Esophagus squamous epithelium (tissue), 5 donors: ENCODE data around the gene GAS2L1. TPM values are rescaled to one million over a fixed set of nuclear protein-coding genes. Genes with fewer than 3 reads are reported as not detected.
"Not testable (repeated sequence)": the region's sequence is repeated elsewhere in the genome, so short reads cannot be mapped to it uniquely, and the experiment has no call there.

Experiments used
- DNase-seq: peaks from one replicate; lab custom pipeline; 2025; lab: John Stamatoyannopoulos, UW
- H3K27ac ChIP-seq, 4 donors: fragments of 200-600 bp; sonication (generic); one replicate each; pipeline ENCODE4 v1.5.1; 2016 to 2019; ENCODE audit warnings: mild to moderate bottlenecking in 1 of 4
- H3K27me3 ChIP-seq, 4 donors: fragments of 200-600 bp; sonication (generic); 1 replicate in 3 of 4; 2 replicates in 1 of 4; pipeline versions ENCODE4 v1.5.1 to v1.6.0; 2017 to 2021; ENCODE audit warnings: antibody characterized with exemption in 1 of 4
- H3K36me3 ChIP-seq, 3 donors: fragments of 200-600 bp; sonication (generic); one replicate each; pipeline ENCODE4 v1.5.1; 2016 to 2019
- H3K4me1 ChIP-seq, 3 donors: fragments of 200-600 bp; sonication (generic); one replicate each; pipeline ENCODE4 v1.5.1; 2017 to 2019
- H3K4me3 ChIP-seq, 4 donors: fragments of 200-600 bp; sonication (generic); 1 replicate in 3 of 4; 2 replicates in 1 of 4; pipeline ENCODE4 v1.5.1; 2016 to 2019; ENCODE audit warnings: mild to moderate bottlenecking in 2 of 4, moderate library complexity in 1 of 4
- H3K9me3 ChIP-seq, 3 donors: fragments of 200-600 bp; sonication (generic); one replicate each; pipeline ENCODE4 v1.5.1; 2016 to 2019
- CTCF ChIP-seq, 6 experiments: fragments of 450-650 bp in 4 of 6; fragments of 200-600 bp in 2 of 6; sonication (generic) in 2 of 6; IDR thresholded peaks; one replicate each; pipeline ENCODE4 v1.5.1; 2016 to 2019; ENCODE audit warnings: antibody characterized with exemption in 6 of 6, mild to moderate bottlenecking in 4 of 6, moderate library complexity in 4 of 6
- POLR2A ChIP-seq, 4 donors: fragments of 450-650 bp; IDR thresholded peaks; one replicate each; pipeline ENCODE4 v1.6.1; 2017; ENCODE audit warnings: antibody characterized with exemption in 4 of 4, mild to moderate bottlenecking in 4 of 4, moderate library complexity in 3 of 4
- WGBS, 2 donors: methylation state at CpG; one replicate each; pipeline ENCODE4 v1.1.5; 2018; 5-methylcytosine and 5-hydroxymethylcytosine counted together
- intact Hi-C: fragments of 100-400 bp; cut with DNase I; formaldehyde crosslinking; loops from one replicate; pipeline ENCODE4 v1.15.0; 2022
- small RNA-seq, 4 donors: library from RNA; depleted of rRNA; stranded (forward); fragments of <200 nt; gene quantifications; one replicate each; pipeline ENCODE3, GENCODE V24; 2016
- total RNA-seq, 4 donors: library from RNA; depleted of rRNA; stranded (reverse); fragments of >200 nt; gene quantifications; one replicate each; pipeline ENCODE4 v1.1.0, GENCODE V29; 2016
- donor health status: DM: yes; HTN: yes; CAD: no.

The GAS2L1 gene
- total RNA-seq, 4 donors from 2014 or later, result 26.9 to 52.1 (median 36.9) TPM

GRCh38 chr22:29353286-29353685 is 46.8 kb downstream of the GAS2L1 start:
- WGBS, 2 donors, result 89 to 92% methylated on average over 9 to 11 of the region's 11 CpGs
- no peak for DNase-seq
- no peaks in the 10 kb centered on the region for H3K4me1 ChIP-seq
- no peak overlapping the region for H3K27ac ChIP-seq
- H3K36me3 ChIP-seq, result peaks cover 59 to 100% (median 71%) of the 10 kb centered on the region in 3 donors
- no peak overlapping the region for H3K4me3 ChIP-seq
- no peaks in the 10 kb centered on the region for H3K9me3 ChIP-seq
- TF ChIP-seq POLR2A (IDR thresholded peaks at IDR 0.05) (no peak), CTCF (IDR thresholded peaks at IDR 0.05) (no peak)
- intact Hi-C loops, result no loop called here
- H3K27me3 ChIP-seq, result no peaks in the 10 kb centered on the region

GRCh38 chr22:29353860-29354259 is 47.4 kb downstream of the GAS2L1 start:
- H3K4me1 ChIP-seq, result no peaks in the 10 kb centered on the region
- H3K27me3 ChIP-seq, result no peaks in the 10 kb centered on the region
- WGBS, 2 donors, result 93 to 100% methylated on average over 7 to 8 of the region's 8 CpGs
- no peak for DNase-seq
- intact Hi-C loops, result no loop called here
- H3K36me3 ChIP-seq, result peaks cover 61 to 100% (median 75%) of the 10 kb centered on the region in 3 donors
- no peak overlapping the region for H3K27ac ChIP-seq
- TF ChIP-seq CTCF (IDR thresholded peaks at IDR 0.05), result no peak
- TF ChIP-seq POLR2A (IDR thresholded peaks at IDR 0.05), result no peak
- no peaks in the 10 kb centered on the region for H3K9me3 ChIP-seq
- H3K4me3 ChIP-seq, result no peak overlapping the region

GRCh38 chr22:29357193-29357890 is 50.9 kb downstream of the GAS2L1 start:
- DNase-seq, H3K27me3 ChIP-seq, H3K4me3 ChIP-seq, intact Hi-C loops, H3K27ac ChIP-seq, H3K9me3 ChIP-seq: not testable (repeated sequence)
- H3K36me3 ChIP-seq, result peaks cover 34 to 83% (median 51%) of the 10 kb centered on the region in 3 donors
- 88 to 91% methylated on average over 12 of the region's 12 CpGs for WGBS, 2 donors
- peaks cover 0 to 19% (median 0%) of the 10 kb centered on the region in 3 donors for H3K4me1 ChIP-seq

DNA sequence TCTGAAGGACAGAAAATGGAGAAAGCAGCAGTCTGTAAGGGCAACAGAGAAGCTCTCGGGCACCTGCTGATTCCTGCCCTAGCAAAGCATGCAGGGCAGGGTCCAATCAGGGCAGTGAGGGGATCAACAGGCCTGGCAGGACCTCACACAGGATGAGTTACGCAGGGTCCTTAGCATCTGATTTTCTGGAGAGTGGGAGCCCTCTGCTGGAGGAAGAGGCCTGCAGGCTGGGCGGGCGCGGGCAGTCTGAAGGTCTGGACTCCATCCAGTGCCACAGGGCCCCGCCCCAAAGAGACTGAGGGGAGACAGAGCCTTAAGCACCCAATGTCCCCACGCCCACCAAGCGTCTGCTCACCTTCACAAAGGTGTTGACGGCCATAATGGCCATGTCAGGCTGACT is 53.0 kb downstream of the GAS2L1 start:
- no peak overlapping the region for H3K4me3 ChIP-seq
- no peak for DNase-seq
- intact Hi-C loops, result no loop called here

More for the DNA sequence above, 53.0 kb downstream of the GAS2L1 start:
- 30 to 40% methylated on average over 8 to 9 of the region's 9 CpGs for WGBS, 2 donors
- no peak for TF ChIP-seq POLR2A (IDR thresholded peaks at IDR 0.05)
- TF ChIP-seq CTCF (IDR thresholded peaks at IDR 0.05), result peak in 5 of 6 experiments; percentile 41 to 52 (median 46)
- Histone ChIP-seq H3K27ac (no peak overlapping the region), H3K4me1 (peaks cover 2 to 31% (median 5%) of the 10 kb centered on the region in 3 donors), H3K9me3 (no peaks in the 10 kb centered on the region), H3K36me3 (peaks cover 22 to 78% (median 39%) of the 10 kb centered on the region in 3 donors), H3K27me3 (no peaks in the 10 kb centered on the region)

Small RNAs within 50 kb of the gene (small RNA-seq; reads per million reads assigned to genes)
- 0 reads per million in 4 donors for gene MIR3653

Other genes starting within 250 kb of the GAS2L1 start
- under 1 TPM in 1 of 4 donors, not detected in 3; 0.38 TPM for gene C22orf31, start 244.8 kb upstream of the GAS2L1 start, total RNA-seq
- 10 to 100 TPM; 34.3 to 64.8 (median 47.7) TPM for gene KREMEN1, start 233.6 kb upstream of the GAS2L1 start, total RNA-seq
- 1 to 10 TPM in 1 of 4 donors, under 1 TPM in 2, not detected in 1; 0.18 to 1.5 (median 0.50) TPM for gene EMID1, start 100.8 kb upstream of the GAS2L1 start, total RNA-seq
- gene RHBDD3, start 38.7 kb upstream of the GAS2L1 start, total RNA-seq, result 10 to 100 TPM; 14.3 to 28.2 (median 20.1) TPM
- 100 to 1,000 TPM; 124 to 217 (median 174) TPM for gene EWSR1, start 38.4 kb upstream of the GAS2L1 start, total RNA-seq
- 1 to 10 TPM in 1 of 4 donors, under 1 TPM in 2, not detected in 1; 0.38 to 3.5 (median 0.75) TPM for gene RASL10A, start 9.0 kb downstream of the GAS2L1 start, total RNA-seq
- gene AP1B1, start 81.9 kb downstream of the GAS2L1 start, total RNA-seq, result 100 to 1,000 TPM in 2 of 4 donors, 10 to 100 TPM in 2; 63.5 to 144 (median 95.4) TPM
- gene RFPL1, start 131.9 kb downstream of the GAS2L1 start, total RNA-seq, result not detected
- under 1 TPM in 2 of 4 donors, not detected in 2; 0.44 to 0.95 TPM for gene NEFH, start 173.6 kb downstream of the GAS2L1 start, total RNA-seq
- gene THOC5, start 247.1 kb downstream of the GAS2L1 start, total RNA-seq, result 10 to 100 TPM; 17.5 to 32.0 (median 25.6) TPM